Esophagus squamous epithelium (tissue), 4 donors: ENCODE measurements around the gene SLC52A3.

Experiments used
- CTCF ChIP-seq, 6 experiments: fragments of 450-650 bp in 4 of 6; fragments of 200-600 bp in 2 of 6; sonication (generic) in 2 of 6; IDR thresholded peaks; one replicate each; pipeline ENCODE4 v1.5.1; 2016 to 2019; ENCODE audit warnings: antibody characterized with exemption in 6 of 6, mild to moderate bottlenecking in 4 of 6, moderate library complexity in 4 of 6
- POLR2A ChIP-seq, 4 donors: fragments of 450-650 bp; IDR thresholded peaks; one replicate each; pipeline ENCODE4 v1.6.1; 2017; ENCODE audit warnings: antibody characterized with exemption in 4 of 4, mild to moderate bottlenecking in 4 of 4, moderate library complexity in 3 of 4

GRCh38 chr20:752291-752690 lies 16.0 kb downstream of the SLC52A3 start:
- TF ChIP-seq CTCF (IDR thresholded peaks at IDR 0.05) (no peak), POLR2A (IDR thresholded peaks at IDR 0.05) (no peak)
